Measurements from ENCODE around the gene ALDH16A1. TPM values are rescaled to one million over a fixed set of nuclear protein-coding genes. Genes with fewer than 3 reads are reported as not detected.
A peak's percentile ranks its signal among the peaks of the same experiment; 100 is the strongest.
"Not testable (repeated sequence)": the region's sequence is repeated elsewhere in the genome, so short reads cannot be mapped to it uniquely, and the experiment has no call there.

ALDH16A1 gene
- total and polyA plus RNA-seq, 2 donors (not counting 1 experiment from before 2014, with no cell fraction given) = 65.8 to 105 TPM

DNA sequence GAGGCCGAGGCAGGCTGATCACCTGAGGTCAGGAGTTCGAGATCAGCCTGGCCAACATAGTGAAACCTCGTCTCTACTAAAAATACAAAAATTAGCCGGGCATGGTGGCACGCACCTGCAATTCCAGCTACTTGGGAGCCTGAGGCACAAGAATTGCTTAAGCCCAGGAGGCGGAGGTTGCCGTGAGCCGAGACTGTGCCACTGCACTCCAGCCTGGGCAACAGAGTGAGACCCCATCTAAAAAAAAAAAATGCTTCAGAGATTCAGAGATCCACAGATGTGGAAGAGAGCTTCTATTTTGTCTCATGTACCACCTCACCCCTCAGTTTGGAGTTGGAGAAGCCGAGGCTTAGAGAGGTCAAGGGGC, 20.5 kb downstream of the ALDH16A1 start:
- peak overlapping the region; percentile 86 for H2AFZ ChIP-seq (ENCODE audit: insufficient read depth, low read depth, low read length, poor library complexity, severe bottlenecking)
- H4K20me1 ChIP-seq (ENCODE audit: control insufficient read depth, insufficient read depth, low read length, poor library complexity, severe bottlenecking); ATAC-seq (ENCODE audit: low read depth); H3K27me3 Mint-ChIP-seq; H3K9me3 Mint-ChIP-seq (ENCODE audit: insufficient read depth); H3K36me3 ChIP-seq (replicated peaks in 1 of 2; ENCODE audit: control extremely low read depth in 1 of 2, control insufficient read depth in 1 of 2, extremely low read depth in 1 of 2, insufficient read depth in 2 of 2, low read length in 1 of 2); DNase-seq; H3K27me3 ChIP-seq (replicated peaks in 1 of 4; ENCODE audit: control extremely low read depth in 1 of 4, control insufficient read depth in 3 of 4, insufficient read depth in 4 of 4, low read length in 3 of 4): not testable (repeated sequence)
- peak overlapping the region; percentile 93 for H3K4me3 Mint-ChIP-seq
- intact Hi-C loops (cut with micrococcal nuclease) = loop anchor here (10.0 kb wide), 1 partner anchor 839 kb away; the partner anchor contains the start of gene DBP
- H3K9me3 ChIP-seq (ENCODE audit: control extremely low read depth in 1 of 3, control insufficient read depth in 2 of 3, insufficient read depth in 1 of 3, low read length in 2 of 3) = peaks cover 0 to 13% (median 0%) of the 10 kb centered on the region in 3 donors
- peak overlapping the region in 4 of 5 experiments; percentile 53 to 98 (median 70) for H3K4me3 ChIP-seq (ENCODE audit: control extremely low read depth in 1 of 5, extremely low read depth in 1 of 5, insufficient read depth in 1 of 5, low read depth in 2 of 5, low read length in 4 of 5)
- H3K4me1 Mint-ChIP-seq = peaks cover 60% of the 10 kb centered on the region
- H3K4me2 ChIP-seq (replicated peaks; ENCODE audit: low read depth, low read length, poor library complexity, severe bottlenecking) = peak overlapping the region; percentile 97
- 74% methylated on average over 9 of the region's 9 CpGs for whole genome bisulfite sequencing (ENCODE audit: insufficient coverage)
- peak overlapping the region; percentile 90 for H3K9ac ChIP-seq (ENCODE audit: low read length)
- H3K27ac ChIP-seq (ENCODE audit: low read length in 2 of 2) = peak overlapping the region; percentile 75 to 81
- H3K79me2 ChIP-seq (ENCODE audit: control insufficient read depth, insufficient read depth, low read length) = peaks cover 26% of the 10 kb centered on the region
- CTCF ChIA-PET = interaction anchor here (0.6 to 5.7 kb wide), 34 partner anchors 19 to 252 kb away, joined by 3 to 70 read pairs (median 4); partner anchors contain the start of genes ALDH16A1, GFY, NOSIP and PIH1D1
- POLR2A ChIA-PET = interaction anchor here (0.7 to 1.8 kb wide), 5 partner anchors 15 to 203 kb away, joined by 3 to 10 read pairs (median 5); partner anchors contain the start of genes PRMT1 and RPS11
- H3K27ac Mint-ChIP-seq = peak overlapping the region; percentile 97
- H3K4me1 ChIP-seq (ENCODE audit: control insufficient read depth in 2 of 2, insufficient read depth in 2 of 2, low read length in 2 of 2) = peaks cover 47 to 74% of the 10 kb centered on the region in 2 donors

- Mint-ChIP-seq H3K9me3 (ENCODE audit: insufficient read depth) (no peaks in the 10 kb centered on the region), H3K27me3 (no peaks in the 10 kb centered on the region), H3K27ac (peak within 1 kb of the TSS; percentile 97), H3K4me1 (peaks cover 57% of the 10 kb centered on the region), H3K4me3 (peak within 1 kb of the TSS; percentile 93)
- H4K20me1 ChIP-seq (ENCODE audit: control insufficient read depth, insufficient read depth, low read length, poor library complexity, severe bottlenecking) = no peaks in the 10 kb centered on the region
- intact Hi-C loops (cut with micrococcal nuclease) = loop anchor here (1.0 to 10.0 kb wide), 6 partner anchors 13 to 839 kb away; partner anchors contain the start of genes DBP, PIH1D1 and RPL13A
- peak within 1 kb of the TSS; percentile 75 to 81 for H3K27ac ChIP-seq (ENCODE audit: low read length in 2 of 2)
- DNase-seq (peak; percentile 94), ATAC-seq (ENCODE audit: low read depth) (peak; percentile 52)
- H3K79me2 ChIP-seq (ENCODE audit: control insufficient read depth, insufficient read depth, low read length) = peaks cover 26% of the 10 kb centered on the region
- H3K4me2 ChIP-seq (replicated peaks; ENCODE audit: low read depth, low read length, poor library complexity, severe bottlenecking) = peak within 1 kb of the TSS; percentile 97
- H2AFZ ChIP-seq (ENCODE audit: insufficient read depth, low read depth, low read length, poor library complexity, severe bottlenecking) = peak within 1 kb of the TSS; percentile 86
- H3K9me3 ChIP-seq (ENCODE audit: control extremely low read depth in 1 of 3, control insufficient read depth in 2 of 3, insufficient read depth in 1 of 3, low read length in 2 of 3) = peaks cover 0 to 13% (median 0%) of the 10 kb centered on the region in 3 donors
- peak within 1 kb of the TSS; percentile 90 for H3K9ac ChIP-seq (ENCODE audit: low read length)
- CTCF ChIA-PET = interaction anchor here (0.6 to 5.7 kb wide), 34 partner anchors 20 to 252 kb away, joined by 3 to 70 read pairs (median 4); partner anchors contain the start of genes ALDH16A1, GFY, NOSIP and PIH1D1
- H3K4me3 ChIP-seq (ENCODE audit: control extremely low read depth in 1 of 5, extremely low read depth in 1 of 5, insufficient read depth in 1 of 5, low read depth in 2 of 5, low read length in 4 of 5) = peak within 1 kb of the TSS in 4 of 5 experiments; percentile 53 to 98 (median 70)
- TF ChIP-seq EZH2 (IDR thresholded peaks at IDR 0.05; ENCODE audit: borderline replicate concordance, insufficient read depth, low read depth, low read length, poor library complexity, severe bottlenecking) = no peak
- peak; percentile 89 for TF ChIP-seq CTCF (IDR thresholded peaks at IDR 0.05)
- POLR2A ChIA-PET = interaction anchor here (1.2 to 1.8 kb wide), 4 partner anchors 14 to 202 kb away, joined by 3 to 10 read pairs (median 8); partner anchors contain the start of genes PRMT1 and RPS11
- 1% methylated on average over 33 of the region's 33 CpGs for WGBS (ENCODE audit: insufficient coverage)
- peaks cover 0 to 6% of the 10 kb centered on the region in 2 experiments for H3K36me3 ChIP-seq (replicated peaks in 1 of 2; ENCODE audit: control extremely low read depth in 1 of 2, control insufficient read depth in 1 of 2, extremely low read depth in 1 of 2, insufficient read depth in 2 of 2, low read length in 1 of 2)
- H3K4me1 ChIP-seq (ENCODE audit: control insufficient read depth in 2 of 2, insufficient read depth in 2 of 2, low read length in 2 of 2) = peaks cover 43 to 73% of the 10 kb centered on the region in 2 donors
- no peaks in the 10 kb centered on the region for H3K27me3 ChIP-seq (replicated peaks in 1 of 4; ENCODE audit: control extremely low read depth in 1 of 4, control insufficient read depth in 3 of 4, insufficient read depth in 4 of 4, low read length in 3 of 4)
Measured at GRCh38 chr19:49473868-49474541, 21.0 kb downstream of the ALDH16A1 start, which contains the start of gene FLT3LG. TSS of gene FLT3LG (plus strand) at chr19:49474215. CDS start at chr19:49474640, 425 bp downstream.

All from B cell (primary cell).